GM21786 (cell line): ENCODE data around the gene AUNIP.
"Not testable (repeated sequence)": the region's sequence is repeated elsewhere in the genome, so short reads cannot be mapped to it uniquely, and the experiment has no call there.

Experiments
- ATAC-seq: cut with Tn5 transposase; IDR thresholded peaks from one replicate; pipeline ENCODE4 v1.9.1; 2021; ENCODE audit not compliant: unreplicated experiment

AUNIP gene

GRCh38 chr1:25867210-25867991 is 8.1 kb upstream of the AUNIP start:
- ATAC-seq, result no peak

GRCh38 chr1:25866288-25866687 is 7.0 kb upstream of the AUNIP start:
- ATAC-seq, result no peak

- no peak for ATAC-seq
Measured at GRCh38 chr1:25864434-25864833, 5.2 kb upstream of the AUNIP start.

- no peak for ATAC-seq
Measured at GRCh38 chr1:25863486-25864262, 4.4 kb upstream of the AUNIP start.

GRCh38 chr1:25862785-25863485 is 3.7 kb upstream of the AUNIP start:
- ATAC-seq, result no peak

GRCh38 chr1:25861316-25862286 is 2.3 kb upstream of the AUNIP start:
- ATAC-seq, result no peak

- ATAC-seq, result no peak
Measured at GRCh38 chr1:25858494-25858893, 763 bp downstream of the AUNIP start.

- no peak for ATAC-seq
Measured at GRCh38 chr1:25856856-25857255, 2.4 kb downstream of the AUNIP start.

GRCh38 chr1:25854554-25854953 is 4.7 kb downstream of the AUNIP start:
- no peak for ATAC-seq

GRCh38 chr1:25848531-25848930 is 10.7 kb downstream of the AUNIP start:
- ATAC-seq, result no peak

GRCh38 chr1:25847929-25848328 is 11.3 kb downstream of the AUNIP start:
- no peak for ATAC-seq

- no peak for ATAC-seq
Measured at GRCh38 chr1:25845664-25846063, 13.6 kb downstream of the AUNIP start.

- ATAC-seq, result no peak
Measured at GRCh38 chr1:25844536-25845337, 14.5 kb downstream of the AUNIP start.

GRCh38 chr1:25843483-25843882 is 15.8 kb downstream of the AUNIP start:
- ATAC-seq, result no peak

- not testable (repeated sequence) for ATAC-seq
Measured at GRCh38 chr1:25839808-25840207, 19.4 kb downstream of the AUNIP start.

GRCh38 chr1:25837262-25837875 is 21.9 kb downstream of the AUNIP start:
- no peak for ATAC-seq

- ATAC-seq, result no peak
Measured at GRCh38 chr1:25836695-25837094, 22.6 kb downstream of the AUNIP start.

GRCh38 chr1:25834894-25835293 is 24.4 kb downstream of the AUNIP start:
- no peak for ATAC-seq

GRCh38 chr1:25833158-25833557 is 26.1 kb downstream of the AUNIP start:
- no peak for ATAC-seq
